Endothelial cell of umbilical vein (primary cell): ENCODE results near the gene HCST. TPM values are rescaled to one million over a fixed set of nuclear protein-coding genes. Genes with fewer than 3 reads are reported as not detected.

Experiments
- BruUV-seq: library from RNA; stranded (reverse); fragments of 400-500 nt; replicated peaks from 2 replicates; lab custom pipeline; 2021; lab: Mats Ljungman, UMichigan
- CTCF ChIA-PET: fragments of 300-600, 350-600 bp; sonication (Branson Sonifier 250); formaldehyde crosslinking; loops from one replicate; lab custom pipeline; 2021; ENCODE audit warnings: antibody characterized with exemption, inconsistent platforms; lab: Charles Lee
- POLR2A ChIA-PET: fragments of 300-600, 350-600 bp; sonication (Branson Sonifier 250); formaldehyde crosslinking; loops from one replicate; lab custom pipeline; 2021; ENCODE audit warnings: antibody characterized with exemption, inconsistent platforms; lab: Charles Lee
- DNase-seq: peaks from one replicate; pipeline ENCODE4 v3.0.0-alpha.2; 2011; ENCODE audit warnings: low read depth, low spot score
- FAIRE-seq: peaks from 2 replicates; lab custom pipeline; 2011; peaks lifted over from hg19 to GRCh38; lab: Jason Lieb, UNC
- H2AFZ ChIP-seq: 2 replicates; pipeline ENCODE4 v1.6.0; 2012; ENCODE audit warnings: low read depth, low read length, control low read depth, inconsistent platforms
- H3K27ac ChIP-seq: 2 replicates; pipeline ENCODE4 v1.5.1; 2011; ENCODE audit warnings: low read depth, mild to moderate bottlenecking, control low read depth, low read length, moderate library complexity; ENCODE audit not compliant: insufficient read depth
- H3K27me3 ChIP-seq, 2 experiments: 2 replicates each; pipeline versions ENCODE4 v1.6.0 to v1.6.1; 2011; ENCODE audit warnings: low read length in 2 of 2, mixed read lengths in 1 of 2; ENCODE audit not compliant: control insufficient read depth in 2 of 2, insufficient read depth in 2 of 2
- H3K36me3 ChIP-seq, 2 experiments: 2 replicates in 1 of 2; 3 replicates in 1 of 2; pipeline ENCODE4 v1.5.1; 2011; ENCODE audit warnings: low read length in 2 of 2, mild to moderate bottlenecking in 1 of 2, moderate library complexity in 1 of 2; ENCODE audit not compliant: control insufficient read depth in 2 of 2, insufficient read depth in 2 of 2; ENCODE audit errors: extremely low read depth in 1 of 2
- H3K4me1 ChIP-seq: 3 replicates; pipeline ENCODE4 v1.5.1; 2011; ENCODE audit warnings: mild to moderate bottlenecking, low read length; ENCODE audit not compliant: control insufficient read depth, insufficient read depth; ENCODE audit errors: extremely low read depth
- H3K4me2 ChIP-seq: 2 replicates; pipeline ENCODE4 v1.6.1; 2011; ENCODE audit warnings: low read length, control low read depth, mixed read lengths; ENCODE audit not compliant: insufficient read depth
- H3K4me3 ChIP-seq, 3 experiments: fragments of 200-600 bp in 1 of 3; sonication (generic), shearing (Covaris generic) in 1 of 3; replicated peaks in 1 of 3; 2 replicates each; pipeline ENCODE4 v1.5.1; 2011 to 2016; ENCODE audit warnings: control low read depth in 3 of 3, low read length in 3 of 3, mild to moderate bottlenecking in 2 of 3, inconsistent platforms in 1 of 3, low read depth in 1 of 3, moderate library complexity in 1 of 3; ENCODE audit not compliant: insufficient read depth in 1 of 3
- H3K79me2 ChIP-seq: 2 replicates; pipeline ENCODE4 v1.6.0; 2012; ENCODE audit warnings: low read length, inconsistent platforms; ENCODE audit not compliant: control insufficient read depth, insufficient read depth
- H3K9ac ChIP-seq: replicated peaks from 2 replicates; pipeline ENCODE3; 2011; ENCODE audit warnings: low read length, control low read depth; ENCODE audit not compliant: insufficient read depth; ENCODE audit errors: extremely low read depth
- H3K9me1 ChIP-seq: replicated peaks from 3 replicates; pipeline ENCODE4 v1.6.0; 2011; ENCODE audit warnings: mild to moderate bottlenecking, low read length; ENCODE audit not compliant: control insufficient read depth, insufficient read depth; ENCODE audit errors: extremely low read depth
- H3K9me3 ChIP-seq: replicated peaks from 2 replicates; pipeline ENCODE4 v1.5.1; 2012; ENCODE audit warnings: low read length, inconsistent platforms; ENCODE audit not compliant: control insufficient read depth, insufficient read depth
- H4K20me1 ChIP-seq: replicated peaks from 2 replicates; pipeline ENCODE3; 2011; ENCODE audit warnings: mild to moderate bottlenecking, low read length; ENCODE audit not compliant: control insufficient read depth, insufficient read depth; ENCODE audit errors: extremely low read depth
- EZH2 ChIP-seq: IDR thresholded peaks from 2 replicates; pipeline ENCODE4 v1.6.1; 2012; ENCODE audit warnings: borderline replicate concordance, low read depth, mild to moderate bottlenecking, moderate library complexity, low read length, inconsistent platforms; ENCODE audit not compliant: severe bottlenecking
- FOS ChIP-seq: IDR thresholded peaks from 2 replicates; pipeline ENCODE4 v1.6.1; 2011; ENCODE audit warnings: mild to moderate bottlenecking, low read length, moderate library complexity, borderline replicate concordance; ENCODE audit not compliant: insufficient read depth
- GATA2 ChIP-seq: IDR thresholded peaks from 2 replicates; pipeline ENCODE4 v1.7.0; 2011; ENCODE audit warnings: low read depth, mild to moderate bottlenecking, moderate library complexity, mixed read lengths, low read length; ENCODE audit not compliant: insufficient read length, insufficient read depth
- JUN ChIP-seq: IDR thresholded peaks from 2 replicates; pipeline ENCODE4 v1.6.1; 2011; ENCODE audit warnings: borderline replicate concordance, low read depth; ENCODE audit not compliant: insufficient read length, insufficient read depth
- MYC ChIP-seq: IDR thresholded peaks from one replicate; pipeline ENCODE4 v1.6.1; 2011; ENCODE audit warnings: mild to moderate bottlenecking, low read depth, low read length
- POLR2A ChIP-seq: IDR thresholded peaks from 2 replicates; pipeline ENCODE4 v1.6.1; 2012; ENCODE audit warnings: low read depth, mild to moderate bottlenecking, control low read depth, low read length
- POLR2AphosphoS5 ChIP-seq: IDR thresholded peaks from 2 replicates; pipeline ENCODE4 v1.6.1; 2012; ENCODE audit warnings: low read depth, mild to moderate bottlenecking, control low read depth, low read length, moderate library complexity; ENCODE audit not compliant: insufficient read depth
- dilution Hi-C: fragments of 300-500 bp; cut with MboI; formaldehyde crosslinking; loops from one replicate; pipeline ENCODE4 v1.15.0; 2019; ENCODE audit warnings: low sequenced_read_pairs; ENCODE audit not compliant: extremely low pct_ligation_motif_present
- intact Hi-C: fragments of 100-400 bp; cut with micrococcal nuclease; formaldehyde crosslinking; loops from one replicate; pipeline ENCODE4 v1.10.0; 2022
- polyA plus RNA-seq, 4 experiments: library from polyadenylated mRNA; depleted of rRNA in 3 of 4; stranded (reverse) in 3 of 4; unstranded in 1 of 4; fragments of >200 nt; gene quantifications; 2 replicates each; pipeline versions ENCODE4 v1.2.1 to v1.2.3, GENCODE V29; 2011 to 2012; ENCODE audit warnings: missing spikeins in 1 of 4
- total RNA-seq: library from RNA; stranded (reverse); gene quantifications from 2 replicates; pipeline ENCODE4 v1.2.3, GENCODE V29; 2021
- TF ChIP-seq, protein P1 (sequence below): IDR thresholded peaks from 2 replicates; pipeline ENCODE4 v1.6.1; 2011; ENCODE audit not compliant: insufficient read depth, insufficient read length
- TF ChIP-seq, protein P2 (sequence below), 2 donors: IDR thresholded peaks; 1 replicate in 1 of 2; 2 replicates in 1 of 2; pipeline ENCODE4 v1.5.1; 2011; ENCODE audit warnings: low read length in 2 of 2, mild to moderate bottlenecking in 2 of 2, moderate library complexity in 2 of 2, control low read depth in 1 of 2, inconsistent platforms in 1 of 2, low read depth in 1 of 2; ENCODE audit not compliant: insufficient read depth in 1 of 2; ENCODE audit errors: extremely low read depth in 1 of 2

HCST gene
- total and polyA plus RNA-seq, 2 donors (not counting 3 experiments of a cell fraction or from before 2014, with no cell fraction given), result not detected

DNA sequence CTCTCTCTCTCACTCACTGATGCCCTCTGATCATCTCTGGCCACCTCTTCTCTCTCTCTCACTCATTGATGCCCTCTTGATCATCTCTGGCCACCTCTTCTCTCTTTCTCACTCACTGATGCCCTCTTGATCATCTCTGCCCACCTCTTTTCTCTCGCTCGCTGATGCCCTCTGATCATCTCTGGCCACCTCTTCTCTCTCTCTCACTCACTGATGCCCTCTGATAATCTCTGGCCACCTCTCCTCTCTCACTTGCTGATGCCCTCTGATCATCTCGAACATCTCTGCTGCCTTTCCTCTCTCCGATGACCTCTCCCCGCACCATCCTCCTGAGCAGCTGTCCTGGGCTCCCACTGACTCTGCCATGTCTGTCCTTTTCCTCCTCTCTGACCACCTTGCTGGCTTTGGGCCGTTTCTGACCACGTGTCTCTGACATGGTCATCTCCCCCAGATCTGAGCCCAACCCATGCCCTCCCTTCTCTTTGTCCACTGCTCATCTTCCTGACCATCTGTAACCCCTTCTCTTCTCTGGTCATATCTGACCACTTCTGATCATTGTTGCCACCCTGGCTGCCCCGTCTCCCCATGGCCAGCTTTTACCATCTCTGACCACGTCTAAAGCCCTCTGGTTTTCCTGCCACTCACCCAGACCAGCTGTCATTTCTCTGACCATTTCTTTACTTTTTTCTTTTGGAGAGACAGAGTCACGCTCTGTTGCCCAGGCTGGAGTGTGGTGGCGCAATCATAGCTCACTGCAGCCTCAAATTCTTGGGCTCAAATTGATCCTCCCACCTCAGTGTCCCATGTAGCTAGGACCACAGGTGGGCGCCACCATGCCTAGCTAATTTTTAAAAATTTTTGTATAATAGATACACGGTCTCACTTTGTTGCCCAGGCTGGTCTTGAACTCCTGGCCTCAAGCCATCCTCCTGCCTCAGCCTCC, 36.2 kb downstream of the HCST start:
- Histone ChIP-seq H3K9ac (no peak overlapping the region), H3K27me3 (no peaks in the 10 kb centered on the region), H3K4me3 (no peak overlapping the region), H3K79me2 (no peaks in the 10 kb centered on the region), H2AFZ (no peak overlapping the region), H3K9me1 (no peaks in the 10 kb centered on the region), H3K36me3 (no peaks in the 10 kb centered on the region), H3K4me1 (peaks cover 22% of the 10 kb centered on the region), H3K4me2 (no peak overlapping the region), H3K9me3 (no peaks in the 10 kb centered on the region), H4K20me1 (peaks cover 4% of the 10 kb centered on the region), H3K27ac (no peak overlapping the region)
- POLR2A ChIA-PET, result no interaction called here
- dilution Hi-C loops (no loop called here), intact Hi-C loops (no loop called here)
- DNase-seq, result no peak
- FAIRE-seq, result no peak
- TF ChIP-seq FOS, result no peak
- TF ChIP-seq EZH2, result no peak
- TF ChIP-seq MYC, result no peak
- TF ChIP-seq, protein P1, sequence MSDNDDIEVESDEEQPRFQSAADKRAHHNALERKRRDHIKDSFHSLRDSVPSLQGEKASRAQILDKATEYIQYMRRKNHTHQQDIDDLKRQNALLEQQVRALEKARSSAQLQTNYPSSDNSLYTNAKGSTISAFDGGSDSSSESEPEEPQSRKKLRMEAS, result no peak
- TF ChIP-seq JUN, result no peak
- TF ChIP-seq GATA2, result no peak
- TF ChIP-seq, protein P2, sequence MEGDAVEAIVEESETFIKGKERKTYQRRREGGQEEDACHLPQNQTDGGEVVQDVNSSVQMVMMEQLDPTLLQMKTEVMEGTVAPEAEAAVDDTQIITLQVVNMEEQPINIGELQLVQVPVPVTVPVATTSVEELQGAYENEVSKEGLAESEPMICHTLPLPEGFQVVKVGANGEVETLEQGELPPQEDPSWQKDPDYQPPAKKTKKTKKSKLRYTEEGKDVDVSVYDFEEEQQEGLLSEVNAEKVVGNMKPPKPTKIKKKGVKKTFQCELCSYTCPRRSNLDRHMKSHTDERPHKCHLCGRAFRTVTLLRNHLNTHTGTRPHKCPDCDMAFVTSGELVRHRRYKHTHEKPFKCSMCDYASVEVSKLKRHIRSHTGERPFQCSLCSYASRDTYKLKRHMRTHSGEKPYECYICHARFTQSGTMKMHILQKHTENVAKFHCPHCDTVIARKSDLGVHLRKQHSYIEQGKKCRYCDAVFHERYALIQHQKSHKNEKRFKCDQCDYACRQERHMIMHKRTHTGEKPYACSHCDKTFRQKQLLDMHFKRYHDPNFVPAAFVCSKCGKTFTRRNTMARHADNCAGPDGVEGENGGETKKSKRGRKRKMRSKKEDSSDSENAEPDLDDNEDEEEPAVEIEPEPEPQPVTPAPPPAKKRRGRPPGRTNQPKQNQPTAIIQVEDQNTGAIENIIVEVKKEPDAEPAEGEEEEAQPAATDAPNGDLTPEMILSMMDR (IDR thresholded peaks at IDR 0.05; ENCODE audit: extremely low read depth in 1 of 2, insufficient read depth in 1 of 2, low read depth in 1 of 2, low read length in 2 of 2), result no peak
- TF ChIP-seq POLR2AphosphoS5, result no peak
- no peak for TF ChIP-seq POLR2A
- CTCF ChIA-PET, result interaction anchor here (0.6 to 1.9 kb wide), 2 partner anchors 49 to 56 kb away, joined by 3 to 4 read pairs; no protein-coding TSS in a partner anchor
- BruUV-seq, result no TSS peak
